DOHH2 (cell line): ENCODE data around the gene USH2A.

Experiments
- CTCF ChIP-seq: fragments of 200-600 bp; sonication (generic); IDR thresholded peaks from one replicate; pipeline ENCODE4 v1.5.1; 2014; ENCODE audit warnings: antibody characterized with exemption, mild to moderate bottlenecking, low read depth, low read length; ENCODE audit not compliant: poor library complexity, severe bottlenecking
- EZH2phosphoT487 ChIP-seq: fragments of 200-600 bp; sonication (generic); IDR thresholded peaks from 2 replicates; pipeline ENCODE4 v1.6.1; 2017; ENCODE audit warnings: borderline replicate concordance, mild to moderate bottlenecking, antibody characterized with exemption, low read length, moderate library complexity, mixed read lengths

DNA sequence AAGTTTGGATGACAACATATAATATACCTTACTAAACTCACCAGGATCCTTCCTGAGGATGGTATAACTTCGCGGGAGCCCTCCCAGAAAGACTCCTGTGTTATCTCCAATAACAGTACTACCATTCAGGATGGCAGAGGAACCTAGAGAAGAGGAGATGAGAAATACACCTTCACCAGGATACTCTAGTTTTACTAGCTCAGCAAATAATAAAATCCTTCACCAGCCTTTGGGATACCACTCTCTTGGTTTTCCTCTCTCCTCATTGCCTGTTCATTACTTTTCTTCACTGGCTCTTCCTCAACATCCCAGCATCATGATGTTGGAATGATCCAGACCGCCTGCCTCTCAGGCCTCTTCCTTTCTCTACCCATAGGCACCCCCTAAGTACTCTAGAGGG, 336.6 kb downstream of the USH2A start:
- no peak for TF ChIP-seq CTCF
- TF ChIP-seq EZH2phosphoT487 = no peak
